Thyroid gland (tissue), 4 donors: ENCODE results near the gene COL6A3. TPM values are rescaled to one million over a fixed set of nuclear protein-coding genes. Genes with fewer than 3 reads are reported as not detected.

Experiments used
- DNase-seq, 2 donors: peaks; one replicate each; pipeline ENCODE4 v3.0.0-alpha.2; 2019
- H3K27ac ChIP-seq, 3 donors: fragments of 200-600 bp; sonication (generic); 1 replicate in 2 of 3; 2 replicates in 1 of 3; pipeline ENCODE4 v1.5.1; 2016 to 2019; ENCODE audit warnings: mild to moderate bottlenecking in 1 of 3, moderate library complexity in 1 of 3
- H3K27me3 ChIP-seq: fragments of 200-600 bp; sonication (generic); one replicate; pipeline ENCODE4 v1.5.1; 2019
- H3K36me3 ChIP-seq, 2 donors: fragments of 200-600 bp; sonication (generic); one replicate each; pipeline ENCODE4 v1.5.1; 2016 to 2019
- H3K4me1 ChIP-seq, 2 donors: fragments of 200-600 bp; sonication (generic); one replicate each; pipeline ENCODE4 v1.5.1; 2017 to 2019
- H3K4me3 ChIP-seq, 3 donors: fragments of 200-600 bp; sonication (generic); replicated peaks in 1 of 3; 1 replicate in 2 of 3; 2 replicates in 1 of 3; pipeline ENCODE4 v1.5.1; 2016; ENCODE audit warnings: mild to moderate bottlenecking in 1 of 3
- H3K9me3 ChIP-seq: fragments of 200-600 bp; sonication (generic); one replicate; pipeline ENCODE4 v1.5.1; 2017
- POLR2A ChIP-seq, 2 donors: fragments of 450-650 bp; IDR thresholded peaks; one replicate each; pipeline ENCODE4 v1.6.1; 2017; ENCODE audit warnings: antibody characterized with exemption in 2 of 2, mild to moderate bottlenecking in 2 of 2, moderate library complexity in 1 of 2
- WGBS, 2 donors: methylation state at CpG; one replicate each; pipeline ENCODE4 v1.1.5; 2017; 5-methylcytosine and 5-hydroxymethylcytosine counted together
- intact Hi-C: fragments of 100-400 bp; cut with DNase I; formaldehyde crosslinking; loops from one replicate; pipeline ENCODE4 v1.15.1; 2023
- total RNA-seq, 4 donors: library from RNA; depleted of rRNA; stranded (reverse); fragments of >200 nt; gene quantifications; one replicate each; pipeline ENCODE4 v1.2.3, GENCODE V29; 2016
- TF ChIP-seq, protein P1 (sequence below), 6 experiments: fragments of 200-600 bp in 3 of 6; fragments of 450-650 bp in 3 of 6; sonication (generic) in 3 of 6; IDR thresholded peaks; one replicate each; pipeline ENCODE4 v1.5.1; 2016 to 2019; ENCODE audit warnings: antibody characterized with exemption in 6 of 6, mild to moderate bottlenecking in 2 of 6, inconsistent platforms in 1 of 6, moderate library complexity in 1 of 6

The COL6A3 gene
- total RNA-seq, 4 donors from 2014 or later: 82.6 to 168 (median 146) TPM

DNA sequence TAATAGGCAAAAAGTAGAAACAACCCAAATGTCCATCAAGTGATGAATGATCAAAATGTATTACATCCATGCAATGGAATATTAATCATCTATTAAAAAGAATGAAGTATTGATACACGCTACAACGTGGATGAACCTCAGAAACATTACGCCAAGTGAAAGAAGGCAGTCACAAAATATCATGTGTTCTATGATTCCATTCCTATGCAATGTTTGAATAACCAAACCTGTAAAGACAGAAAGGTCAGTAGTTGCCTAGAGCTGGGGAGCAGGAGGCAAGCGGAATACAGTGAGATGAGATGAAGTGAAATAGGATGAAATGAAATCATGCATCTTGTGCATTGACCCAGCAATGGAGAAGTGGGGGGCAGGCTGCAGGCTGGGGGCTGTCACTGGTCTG lies 17.9 kb upstream of the COL6A3 start:
- no peak for DNase-seq
- Histone ChIP-seq H3K27me3 (no peaks in the 10 kb centered on the region), H3K9me3 (no peaks in the 10 kb centered on the region), H3K4me3 (no peak overlapping the region), H3K4me1 (peaks cover 9 to 36% of the 10 kb centered on the region in 2 donors), H3K36me3 (no peaks in the 10 kb centered on the region), H3K27ac (no peak overlapping the region)
- intact Hi-C loops: no loop called here
- 95 to 97% methylated on average over 4 of the region's 4 CpGs for WGBS, 2 donors
- TF ChIP-seq, protein P1, sequence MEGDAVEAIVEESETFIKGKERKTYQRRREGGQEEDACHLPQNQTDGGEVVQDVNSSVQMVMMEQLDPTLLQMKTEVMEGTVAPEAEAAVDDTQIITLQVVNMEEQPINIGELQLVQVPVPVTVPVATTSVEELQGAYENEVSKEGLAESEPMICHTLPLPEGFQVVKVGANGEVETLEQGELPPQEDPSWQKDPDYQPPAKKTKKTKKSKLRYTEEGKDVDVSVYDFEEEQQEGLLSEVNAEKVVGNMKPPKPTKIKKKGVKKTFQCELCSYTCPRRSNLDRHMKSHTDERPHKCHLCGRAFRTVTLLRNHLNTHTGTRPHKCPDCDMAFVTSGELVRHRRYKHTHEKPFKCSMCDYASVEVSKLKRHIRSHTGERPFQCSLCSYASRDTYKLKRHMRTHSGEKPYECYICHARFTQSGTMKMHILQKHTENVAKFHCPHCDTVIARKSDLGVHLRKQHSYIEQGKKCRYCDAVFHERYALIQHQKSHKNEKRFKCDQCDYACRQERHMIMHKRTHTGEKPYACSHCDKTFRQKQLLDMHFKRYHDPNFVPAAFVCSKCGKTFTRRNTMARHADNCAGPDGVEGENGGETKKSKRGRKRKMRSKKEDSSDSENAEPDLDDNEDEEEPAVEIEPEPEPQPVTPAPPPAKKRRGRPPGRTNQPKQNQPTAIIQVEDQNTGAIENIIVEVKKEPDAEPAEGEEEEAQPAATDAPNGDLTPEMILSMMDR (IDR thresholded peaks at IDR 0.05): no peak
- no peak for TF ChIP-seq POLR2A (IDR thresholded peaks at IDR 0.05)

GRCh38 chr2:237431372-237431771 lies 17.4 kb upstream of the COL6A3 start:
- Histone ChIP-seq H3K4me3 (no peak overlapping the region), H3K4me1 (peaks cover 9 to 36% of the 10 kb centered on the region in 2 donors), H3K27ac (no peak overlapping the region), H3K36me3 (no peaks in the 10 kb centered on the region), H3K9me3 (no peaks in the 10 kb centered on the region), H3K27me3 (no peaks in the 10 kb centered on the region)
- WGBS, 2 donors: 83 to 93% methylated on average over 1 of the region's 1 CpG
- DNase-seq: no peak
- TF ChIP-seq, protein P1 (IDR thresholded peaks at IDR 0.05): no peak
- no peak for TF ChIP-seq POLR2A (IDR thresholded peaks at IDR 0.05)
- intact Hi-C loops: no loop called here

DNA sequence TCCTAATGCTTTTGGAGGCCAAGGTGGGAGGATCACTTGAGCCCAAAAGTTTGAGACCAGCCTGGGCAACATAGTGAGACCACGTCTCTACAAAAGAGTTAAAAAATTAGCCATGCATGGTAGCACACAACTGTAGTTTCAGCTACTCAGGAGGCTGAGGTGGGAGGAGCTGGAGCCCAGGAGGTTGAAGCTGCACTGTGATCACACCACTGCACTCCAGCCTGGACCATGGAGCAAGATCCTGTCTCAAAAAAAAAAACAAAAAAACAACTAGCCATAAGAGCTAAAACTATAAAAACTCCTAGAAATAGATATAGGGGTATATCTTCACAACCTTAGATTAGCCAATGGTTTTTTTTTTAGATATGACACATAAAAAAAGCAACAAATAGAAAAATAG lies 16.9 kb upstream of the COL6A3 start:
- intact Hi-C loops: no loop called here
- no peak overlapping the region for H3K4me3 ChIP-seq
- H3K27me3 ChIP-seq: no peaks in the 10 kb centered on the region
- H3K4me1 ChIP-seq: peaks cover 9 to 32% of the 10 kb centered on the region in 2 donors
- TF ChIP-seq, protein P1 (IDR thresholded peaks at IDR 0.05): no peak
- H3K36me3 ChIP-seq: no peaks in the 10 kb centered on the region
- H3K9me3 ChIP-seq: no peaks in the 10 kb centered on the region
- H3K27ac ChIP-seq: peak overlapping the region in 2 of 3 donors; percentile 47 to 60
- WGBS, 2 donors: 87 to 93% methylated on average over 1 of the region's 1 CpG
- no peak for DNase-seq

DNA sequence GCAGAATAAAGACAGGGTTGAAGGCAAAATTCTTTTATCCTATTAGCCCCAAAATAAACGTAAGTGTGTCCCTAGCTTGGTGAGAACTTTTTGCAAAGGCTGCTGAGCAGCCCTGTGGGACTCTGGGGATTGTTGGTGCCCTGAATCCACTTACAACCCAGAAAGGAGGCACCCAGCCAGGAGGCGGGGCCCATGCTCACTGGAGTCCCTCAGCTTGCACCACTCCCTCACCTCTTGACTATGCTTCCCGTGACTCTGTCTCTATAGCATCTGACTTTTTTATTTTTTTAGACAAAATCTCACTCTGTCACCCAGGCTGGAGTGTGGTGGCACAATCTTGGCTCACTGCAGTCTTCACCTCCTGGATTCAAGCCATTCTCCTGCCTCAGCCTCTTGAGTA lies 15.8 kb upstream of the COL6A3 start:
- peak overlapping the region; percentile 43 to 61 (median 46) for H3K27ac ChIP-seq
- H3K27me3 ChIP-seq: no peaks in the 10 kb centered on the region
- 24 to 29% methylated on average over 3 of the region's 3 CpGs for WGBS, 2 donors
- H3K4me3 ChIP-seq: no peak overlapping the region
- intact Hi-C loops: loop anchor here (5.0 kb wide), 1 partner anchor 143 kb away; no protein-coding TSS in a partner anchor
- no peaks in the 10 kb centered on the region for H3K36me3 ChIP-seq
- peak; percentile 100 for DNase-seq
- TF ChIP-seq, protein P1 (IDR thresholded peaks at IDR 0.05): no peak
- TF ChIP-seq POLR2A (IDR thresholded peaks at IDR 0.05): peak in 1 of 2 donors; percentile 43
- H3K4me1 ChIP-seq: peaks cover 9 to 22% of the 10 kb centered on the region in 2 donors
- H3K9me3 ChIP-seq: no peaks in the 10 kb centered on the region

GRCh38 chr2:237427769-237428506 lies 14.0 kb upstream of the COL6A3 start:
- H3K27me3 ChIP-seq: no peaks in the 10 kb centered on the region
- H3K9me3 ChIP-seq: no peaks in the 10 kb centered on the region
- no peak overlapping the region for H3K27ac ChIP-seq
- H3K36me3 ChIP-seq: no peaks in the 10 kb centered on the region
- H3K4me3 ChIP-seq: no peak overlapping the region
- intact Hi-C loops: loop anchor here (5.0 kb wide), 1 partner anchor 144 kb away; no protein-coding TSS in a partner anchor
- WGBS, 2 donors: 91 to 98% methylated on average over 5 of the region's 5 CpGs
- peaks cover 9 to 12% of the 10 kb centered on the region in 2 donors for H3K4me1 ChIP-seq
- no peak for DNase-seq
- TF ChIP-seq, protein P1 (IDR thresholded peaks at IDR 0.05): no peak
- no peak for TF ChIP-seq POLR2A (IDR thresholded peaks at IDR 0.05)
